Measurements from ENCODE around the gene SLC24A3.

DNA sequence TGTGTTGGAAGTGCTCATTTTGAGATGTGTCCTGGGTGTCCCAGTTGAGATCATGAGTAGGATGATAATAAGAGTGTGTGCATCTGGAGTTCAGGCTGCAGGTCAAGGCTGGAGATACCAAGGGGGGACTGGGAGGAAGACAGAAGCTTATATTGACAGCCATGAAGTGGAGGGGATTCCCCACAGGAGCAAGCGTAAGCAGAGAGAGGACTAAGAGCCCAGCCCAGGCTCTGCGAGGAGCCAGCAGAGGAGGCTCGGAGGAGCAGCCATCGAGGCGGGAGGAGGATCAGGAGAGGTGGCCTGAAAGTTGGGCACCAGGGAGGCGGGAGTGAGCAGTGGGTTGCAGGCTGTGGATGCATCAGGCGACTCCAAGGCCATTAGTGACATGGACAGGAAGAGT lies 116.2 kb downstream of the SLC24A3 start:
- TF ChIP-seq POLR2AphosphoS5 (IDR thresholded peaks at IDR 0.05) = no peak
- TF ChIP-seq POLR2A (IDR thresholded peaks at IDR 0.05) = no peak
- TF ChIP-seq EP300 (IDR thresholded peaks at IDR 0.05) = no peak

Data from upper lobe of left lung (tissue), 4 donors.